Epithelial cell of esophagus (primary cell): Measurements from ENCODE around the gene KIF11.

Source experiments
- DNase-seq: peaks from one replicate; pipeline ENCODE4 v3.0.0; 2010; ENCODE audit warnings: low read depth
- H3K4me3 ChIP-seq: 2 replicates; pipeline ENCODE4 v1.5.1; 2011; ENCODE audit warnings: mild to moderate bottlenecking, low read length, control low read depth
- TF ChIP-seq, protein P1 (sequence below): IDR thresholded peaks from 2 replicates; pipeline ENCODE4 v1.5.1; 2011; ENCODE audit warnings: low read depth, mild to moderate bottlenecking, low read length, control low read depth, inconsistent platforms; ENCODE audit not compliant: insufficient read depth; ENCODE audit errors: missing control alignments

KIF11 gene

DNA sequence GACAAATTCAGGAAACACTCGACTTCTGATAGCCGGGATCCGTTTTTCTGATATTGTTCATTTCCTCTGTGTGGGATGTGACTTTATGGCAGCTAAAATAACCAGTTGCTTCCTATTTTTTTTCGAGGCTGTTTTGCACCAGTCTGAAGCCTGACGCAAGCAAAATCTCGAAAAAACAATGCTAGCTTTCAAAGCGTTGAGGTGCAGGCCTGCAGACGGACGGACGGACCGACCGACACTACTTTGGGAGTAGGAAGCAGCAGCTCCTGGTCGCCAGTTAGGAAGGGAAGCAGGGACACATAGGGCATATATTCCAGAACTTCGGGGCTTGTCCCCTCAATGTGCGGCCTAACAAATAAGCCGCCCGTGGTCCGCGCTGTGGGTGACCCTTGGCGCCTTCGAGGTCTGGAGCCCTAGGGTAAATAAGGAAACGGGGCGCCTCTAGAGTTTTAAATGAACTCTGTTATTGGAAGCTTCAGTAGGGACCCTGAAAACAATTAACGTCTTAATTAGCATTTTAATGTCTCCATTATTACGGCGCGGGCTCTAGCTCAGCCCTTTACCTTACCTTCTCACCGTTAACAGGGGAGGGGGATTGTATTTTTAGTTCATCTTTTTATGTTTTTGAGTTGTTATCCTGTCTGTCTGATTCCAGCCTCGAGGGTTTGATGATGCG is 98.1 kb downstream of the KIF11 start:
- H3K4me3 ChIP-seq: no peak overlapping the region
- TF ChIP-seq, protein P1, sequence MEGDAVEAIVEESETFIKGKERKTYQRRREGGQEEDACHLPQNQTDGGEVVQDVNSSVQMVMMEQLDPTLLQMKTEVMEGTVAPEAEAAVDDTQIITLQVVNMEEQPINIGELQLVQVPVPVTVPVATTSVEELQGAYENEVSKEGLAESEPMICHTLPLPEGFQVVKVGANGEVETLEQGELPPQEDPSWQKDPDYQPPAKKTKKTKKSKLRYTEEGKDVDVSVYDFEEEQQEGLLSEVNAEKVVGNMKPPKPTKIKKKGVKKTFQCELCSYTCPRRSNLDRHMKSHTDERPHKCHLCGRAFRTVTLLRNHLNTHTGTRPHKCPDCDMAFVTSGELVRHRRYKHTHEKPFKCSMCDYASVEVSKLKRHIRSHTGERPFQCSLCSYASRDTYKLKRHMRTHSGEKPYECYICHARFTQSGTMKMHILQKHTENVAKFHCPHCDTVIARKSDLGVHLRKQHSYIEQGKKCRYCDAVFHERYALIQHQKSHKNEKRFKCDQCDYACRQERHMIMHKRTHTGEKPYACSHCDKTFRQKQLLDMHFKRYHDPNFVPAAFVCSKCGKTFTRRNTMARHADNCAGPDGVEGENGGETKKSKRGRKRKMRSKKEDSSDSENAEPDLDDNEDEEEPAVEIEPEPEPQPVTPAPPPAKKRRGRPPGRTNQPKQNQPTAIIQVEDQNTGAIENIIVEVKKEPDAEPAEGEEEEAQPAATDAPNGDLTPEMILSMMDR: no peak
- DNase-seq: no peak

DNA sequence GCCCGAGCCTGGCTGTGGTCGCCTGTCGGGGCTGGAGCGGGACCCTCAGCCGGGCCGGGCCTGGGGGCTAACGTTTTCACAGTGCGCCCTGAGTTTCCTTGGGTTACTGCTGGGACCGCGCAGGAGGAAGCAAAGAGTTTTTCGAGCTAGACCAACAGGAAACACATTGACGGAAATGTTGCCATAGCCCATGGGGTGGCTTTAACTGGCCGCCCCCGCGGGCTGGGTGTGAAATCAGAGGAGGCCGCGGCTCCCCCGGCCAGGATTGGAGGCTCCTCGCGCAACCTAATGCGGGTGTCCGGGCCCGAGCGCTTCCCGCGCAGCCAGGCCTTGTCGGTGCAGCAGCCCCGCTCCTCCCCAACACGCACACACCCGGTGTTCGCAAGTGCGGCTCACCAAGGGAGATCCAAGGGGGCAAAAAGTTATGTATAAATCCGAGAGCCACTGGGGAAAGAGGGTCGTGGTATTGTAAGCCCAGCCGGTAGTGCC is 98.7 kb downstream of the KIF11 start:
- no peak for DNase-seq
- no peak overlapping the region for H3K4me3 ChIP-seq
- TF ChIP-seq, protein P1: no peak

DNA sequence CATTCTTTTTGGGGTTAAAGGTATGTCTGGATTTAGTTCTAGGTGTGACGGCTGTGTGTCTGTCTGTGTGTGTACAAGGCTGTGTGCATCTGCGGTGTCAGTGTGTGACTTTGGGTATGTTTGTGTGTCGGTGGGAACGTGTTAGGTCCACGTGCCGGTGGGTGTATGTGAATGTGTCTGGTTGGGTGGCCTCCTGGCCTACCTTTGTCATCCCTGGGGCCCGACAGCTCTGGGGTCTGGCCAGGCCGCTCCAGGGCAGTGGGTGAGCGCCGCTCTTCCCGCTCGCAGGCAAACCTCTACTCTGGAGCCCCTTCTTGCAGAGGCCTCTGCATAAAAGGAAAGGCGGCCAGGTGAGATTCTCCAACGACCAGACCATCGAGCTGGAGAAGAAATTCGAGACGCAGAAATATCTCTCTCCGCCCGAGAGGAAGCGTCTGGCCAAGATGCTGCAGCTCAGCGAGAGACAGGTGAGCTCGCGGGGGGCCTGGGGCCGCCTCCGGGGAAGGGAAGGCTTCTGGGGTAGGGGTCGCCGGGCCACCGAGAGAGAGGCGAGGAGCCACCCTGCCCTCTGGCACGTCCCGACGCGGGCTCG is 99.2 kb downstream of the KIF11 start:
- no peak for DNase-seq
- no peak overlapping the region for H3K4me3 ChIP-seq
- TF ChIP-seq, protein P1: no peak

DNA sequence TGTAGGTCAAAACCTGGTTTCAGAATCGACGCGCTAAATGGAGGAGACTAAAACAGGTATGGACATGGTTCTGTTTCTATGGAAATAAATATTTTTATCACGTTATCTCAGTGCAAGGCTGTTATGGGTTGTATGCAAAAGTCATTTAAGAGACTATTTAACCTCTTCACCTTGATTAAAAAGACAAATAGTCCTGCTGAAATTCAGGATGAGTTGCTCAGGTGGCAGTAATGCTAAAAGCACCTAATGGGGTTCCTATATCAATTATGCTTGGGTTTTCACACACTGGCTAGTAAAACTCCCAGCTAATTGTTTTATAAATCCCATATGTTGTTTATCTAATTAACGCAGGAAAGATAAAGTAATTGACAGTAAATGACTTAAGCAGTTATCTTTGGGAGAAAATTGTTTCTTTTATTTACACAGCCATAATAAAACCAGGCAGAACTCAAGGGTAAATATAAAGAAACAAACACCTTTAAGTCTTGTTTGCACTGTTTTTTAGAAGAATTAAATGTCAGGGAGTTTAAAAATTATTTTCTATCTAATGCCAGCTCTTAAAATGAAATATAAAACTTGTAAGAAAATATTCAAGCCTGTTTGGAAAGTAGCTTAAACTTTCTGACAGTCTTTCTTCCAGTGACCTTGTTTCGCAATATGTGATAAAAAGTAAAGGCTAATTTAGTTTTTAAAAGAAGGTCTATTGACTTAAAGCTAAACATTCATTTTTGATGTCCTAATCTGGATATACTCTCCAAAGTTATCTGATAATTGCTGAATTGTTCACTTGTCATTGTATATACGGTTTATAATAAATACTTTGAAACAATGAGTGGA is 100.0 kb downstream of the KIF11 start:
- no peak overlapping the region for H3K4me3 ChIP-seq
- no peak for DNase-seq
- TF ChIP-seq, protein P1: no peak

DNA sequence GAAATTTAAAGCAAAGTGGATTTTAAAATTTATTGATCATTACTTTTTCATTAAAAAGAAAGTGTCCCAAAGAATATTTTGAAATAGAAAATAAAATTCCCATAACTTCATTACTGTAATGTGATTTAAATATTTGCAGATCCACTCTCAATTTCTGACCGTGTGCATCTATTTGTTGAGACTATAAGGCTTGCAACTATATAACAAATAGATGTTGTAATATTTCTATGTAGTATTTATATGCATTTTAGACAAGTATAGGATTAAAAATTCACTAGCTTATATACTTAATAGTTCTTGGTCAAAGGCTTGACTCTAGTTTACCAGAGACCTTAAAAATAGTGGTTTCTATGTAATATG is 100.6 kb downstream of the KIF11 start:
- no peak overlapping the region for H3K4me3 ChIP-seq

DNA sequence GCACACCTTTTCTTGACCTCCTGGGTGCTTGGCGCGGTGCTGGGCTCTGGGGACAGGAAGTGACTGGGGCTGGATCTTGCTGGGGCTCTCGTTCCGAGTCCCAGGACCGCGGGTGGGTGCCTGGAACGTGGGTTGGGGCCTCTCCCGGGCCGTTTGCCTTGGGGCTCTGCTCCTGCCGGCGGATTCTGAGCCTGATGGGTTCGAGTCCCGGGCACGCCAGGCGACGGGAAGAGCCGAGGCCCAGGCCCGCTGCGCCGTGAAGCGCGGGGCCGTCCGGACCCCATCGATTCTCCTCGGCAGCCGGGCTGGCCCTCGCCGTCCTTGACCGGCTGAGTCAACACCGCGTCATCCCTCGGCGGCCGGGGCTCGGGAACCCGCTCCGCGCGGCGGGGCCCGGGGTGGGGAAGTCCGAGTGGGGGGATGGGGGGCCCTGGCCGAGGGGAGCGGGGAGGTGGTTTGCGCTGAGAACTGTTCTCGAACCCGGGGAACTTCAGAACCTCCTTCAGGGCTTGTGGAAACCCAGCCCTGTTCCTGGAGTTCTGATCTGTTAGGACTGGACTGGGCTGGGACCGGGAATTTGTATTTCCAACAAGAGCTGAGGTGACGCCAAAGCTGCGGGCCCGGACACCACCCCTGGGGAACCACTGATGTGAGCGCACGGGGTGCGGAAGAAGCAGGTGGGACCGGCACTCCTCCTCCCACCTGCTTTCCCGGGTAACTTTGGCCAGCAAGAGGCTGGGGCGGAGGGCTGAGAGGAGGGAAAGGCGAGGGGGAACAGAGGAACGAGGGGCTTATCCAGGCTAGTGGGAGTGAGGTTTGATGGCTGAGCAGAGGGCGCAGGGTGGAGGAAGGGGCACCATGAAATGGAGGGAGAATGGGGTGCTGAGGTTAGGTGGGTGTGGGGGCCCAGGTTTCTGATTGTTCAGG is 103.0 kb downstream of the KIF11 start:
- peak; percentile 34 for DNase-seq
- H3K4me3 ChIP-seq: no peak overlapping the region
- TF ChIP-seq, protein P1: no peak

More for the DNA sequence above, 100.6 kb downstream of the KIF11 start:
- TF ChIP-seq, protein P1: no peak
- DNase-seq: no peak
